Measurements from ENCODE around the gene MRPL55.

Gene MRPL55

DNA sequence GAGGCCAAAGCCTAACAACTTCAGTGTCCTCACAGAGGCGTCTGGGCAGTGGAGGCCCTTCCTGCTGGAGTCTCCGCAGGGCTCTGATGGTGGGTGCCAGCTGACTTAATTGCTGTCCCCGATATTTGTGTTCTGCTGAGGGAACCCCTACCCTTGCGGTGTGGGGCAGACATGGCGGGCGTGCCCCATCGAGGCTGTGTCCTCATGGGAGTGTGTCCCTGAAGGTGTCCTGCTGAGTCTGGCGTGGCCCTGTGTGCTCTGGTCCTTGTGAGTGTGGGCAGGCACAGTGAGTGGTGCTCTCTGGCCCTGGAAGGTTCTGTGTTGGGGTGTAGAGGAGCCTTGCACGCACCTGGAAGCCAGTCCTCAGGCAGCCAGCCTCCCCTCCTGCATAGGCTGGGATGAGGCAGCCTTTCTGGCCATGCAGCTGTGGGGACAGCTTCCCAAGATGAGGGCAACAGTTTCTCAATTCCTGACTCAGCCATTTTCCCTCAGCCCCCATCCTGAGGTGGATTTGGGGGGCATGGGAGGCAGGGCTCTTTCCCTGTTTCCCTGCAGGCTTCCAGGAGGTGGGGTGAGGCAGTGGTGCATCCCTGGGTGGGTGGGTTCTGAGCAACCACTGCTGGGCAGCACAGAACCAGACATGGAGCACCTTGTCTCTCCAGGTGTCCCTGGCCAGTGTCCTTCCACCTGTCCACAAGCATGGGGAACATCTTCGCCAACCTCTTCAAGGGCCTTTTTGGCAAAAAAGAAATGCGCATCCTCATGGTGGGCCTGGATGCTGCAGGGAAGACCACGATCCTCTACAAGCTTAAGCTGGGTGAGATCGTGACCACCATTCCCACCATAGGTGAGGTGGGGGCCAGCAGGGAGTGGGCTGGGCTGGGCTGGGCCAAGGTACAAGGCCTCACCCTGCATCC is 12.4 kb downstream of the MRPL55 start:
- H3K4me3 ChIP-seq (ENCODE audit: low read depth, low read length): no peak overlapping the region
- TF ChIP-seq, protein P1, sequence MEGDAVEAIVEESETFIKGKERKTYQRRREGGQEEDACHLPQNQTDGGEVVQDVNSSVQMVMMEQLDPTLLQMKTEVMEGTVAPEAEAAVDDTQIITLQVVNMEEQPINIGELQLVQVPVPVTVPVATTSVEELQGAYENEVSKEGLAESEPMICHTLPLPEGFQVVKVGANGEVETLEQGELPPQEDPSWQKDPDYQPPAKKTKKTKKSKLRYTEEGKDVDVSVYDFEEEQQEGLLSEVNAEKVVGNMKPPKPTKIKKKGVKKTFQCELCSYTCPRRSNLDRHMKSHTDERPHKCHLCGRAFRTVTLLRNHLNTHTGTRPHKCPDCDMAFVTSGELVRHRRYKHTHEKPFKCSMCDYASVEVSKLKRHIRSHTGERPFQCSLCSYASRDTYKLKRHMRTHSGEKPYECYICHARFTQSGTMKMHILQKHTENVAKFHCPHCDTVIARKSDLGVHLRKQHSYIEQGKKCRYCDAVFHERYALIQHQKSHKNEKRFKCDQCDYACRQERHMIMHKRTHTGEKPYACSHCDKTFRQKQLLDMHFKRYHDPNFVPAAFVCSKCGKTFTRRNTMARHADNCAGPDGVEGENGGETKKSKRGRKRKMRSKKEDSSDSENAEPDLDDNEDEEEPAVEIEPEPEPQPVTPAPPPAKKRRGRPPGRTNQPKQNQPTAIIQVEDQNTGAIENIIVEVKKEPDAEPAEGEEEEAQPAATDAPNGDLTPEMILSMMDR (IDR thresholded peaks at IDR 0.05; ENCODE audit: insufficient read depth, low read length, missing control alignments): no peak
- ChIA-PET POLR2A (no interaction called here), CTCF (no interaction called here)
- no peak for DNase-seq (ENCODE audit: low read depth, low spot score)

DNA sequence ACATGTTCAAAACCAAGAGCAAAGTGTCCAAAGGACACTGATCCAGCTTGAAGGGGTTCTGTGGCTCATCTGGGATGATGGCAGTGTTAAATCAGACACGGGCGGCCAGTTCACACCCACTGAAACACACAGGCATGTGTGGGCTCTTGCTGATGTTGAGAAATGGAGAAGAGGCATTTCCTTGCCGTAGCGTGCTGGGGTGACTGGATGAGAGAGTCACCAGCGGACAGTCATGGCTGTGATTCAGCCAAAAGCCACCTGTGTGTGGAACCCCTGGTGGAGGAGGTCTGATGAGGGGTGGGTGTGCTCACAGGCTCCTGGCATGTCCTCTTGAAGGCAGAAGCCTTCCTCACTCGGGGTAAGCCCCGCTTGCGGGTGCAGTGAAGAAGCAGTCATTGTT is 13.2 kb downstream of the MRPL55 start:
- ChIA-PET POLR2A (no interaction called here), CTCF (no interaction called here)
- no peak for DNase-seq (ENCODE audit: low read depth, low spot score)
- TF ChIP-seq, protein P1 (IDR thresholded peaks at IDR 0.05; ENCODE audit: insufficient read depth, low read length, missing control alignments): no peak
- no peak overlapping the region for H3K4me3 ChIP-seq (ENCODE audit: low read depth, low read length)

DNA sequence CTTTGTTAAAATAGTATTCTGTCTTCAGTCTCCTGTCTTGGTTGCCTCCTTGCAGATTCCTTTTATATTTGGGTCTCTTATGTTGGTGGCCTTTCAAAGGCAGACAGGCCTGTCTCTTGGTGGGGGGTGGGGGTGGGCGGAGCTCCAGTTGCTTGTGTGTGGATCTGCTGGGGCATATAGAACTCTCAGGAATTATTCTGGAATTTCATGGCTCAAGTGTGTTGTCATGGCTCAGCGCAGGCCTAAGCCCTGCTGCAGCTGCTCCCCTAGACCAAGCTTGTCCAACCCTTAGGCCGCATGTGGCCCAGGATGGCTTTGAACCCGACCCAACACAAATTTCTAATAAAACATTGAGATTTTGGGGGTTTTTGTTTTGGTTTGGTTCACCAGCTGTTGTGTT is 13.9 kb downstream of the MRPL55 start:
- POLR2A ChIA-PET: no interaction called here
- TF ChIP-seq, protein P1 (IDR thresholded peaks at IDR 0.05; ENCODE audit: insufficient read depth, low read length, missing control alignments): no peak
- CTCF ChIA-PET: interaction anchor here (1.3 kb wide), 1 partner anchor 95 kb away, joined by 3 read pairs; no protein-coding TSS in a partner anchor
- no peak for DNase-seq (ENCODE audit: low read depth, low spot score)
- no peak overlapping the region for H3K4me3 ChIP-seq (ENCODE audit: low read depth, low read length)

- ChIA-PET CTCF (interaction anchor here (1.3 kb wide), 1 partner anchor 94 kb away, joined by 3 read pairs; no protein-coding TSS in a partner anchor), POLR2A (interaction anchor here (1.7 kb wide), 1 partner anchor 10 kb away, joined by 5 read pairs; no protein-coding TSS in a partner anchor)
- DNase-seq (ENCODE audit: low read depth, low spot score): no peak
- no peak overlapping the region for H3K4me3 ChIP-seq (ENCODE audit: low read depth, low read length)
- TF ChIP-seq, protein P1 (IDR thresholded peaks at IDR 0.05; ENCODE audit: insufficient read depth, low read length, missing control alignments): no peak
Measured at GRCh38 chr1:228094432-228095016, 14.6 kb downstream of the MRPL55 start.

DNA sequence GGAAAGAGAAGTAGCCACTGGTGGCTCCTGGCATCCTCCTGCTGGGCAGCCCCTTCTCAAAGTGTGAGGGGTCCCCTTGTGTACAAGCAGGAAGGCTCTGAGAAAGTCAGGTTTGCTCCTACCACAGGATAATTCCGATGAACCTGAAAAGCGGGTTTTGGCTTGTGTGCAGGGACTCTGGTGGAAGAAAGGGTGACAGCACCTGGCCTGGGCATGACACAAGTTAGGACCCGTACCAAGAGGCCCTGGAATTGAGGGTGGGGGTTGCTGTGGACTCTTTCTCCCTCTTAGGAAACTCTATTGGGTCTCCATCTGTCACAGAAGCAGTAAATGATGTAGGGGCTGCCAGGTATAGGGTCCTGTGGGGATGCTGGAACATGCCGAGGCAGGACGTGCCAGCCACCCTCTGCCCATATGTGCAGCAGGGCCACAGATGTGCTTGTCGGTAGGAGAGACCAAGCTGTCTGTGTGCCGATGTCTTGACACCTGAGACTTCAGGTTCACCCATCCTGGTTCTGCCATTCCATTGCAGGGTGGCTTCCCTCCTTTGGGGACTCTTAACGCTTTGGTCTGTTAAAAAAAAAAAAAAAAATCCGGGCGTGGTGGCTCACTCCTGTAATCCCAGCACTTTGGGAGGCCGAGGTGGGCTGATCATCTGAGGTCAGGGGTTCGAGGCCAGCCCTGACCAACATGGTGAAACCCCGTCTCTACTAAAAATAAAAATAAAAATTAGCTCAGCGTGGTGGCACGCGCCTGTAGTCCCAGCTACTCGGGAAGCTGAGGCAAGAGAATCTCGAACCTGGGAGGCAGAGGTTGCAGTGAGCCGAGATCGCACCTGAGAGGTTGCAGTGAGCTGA is 15.8 kb downstream of the MRPL55 start:
- DNase-seq (ENCODE audit: low read depth, low spot score): no peak
- H3K4me3 ChIP-seq (ENCODE audit: low read depth, low read length): no peak overlapping the region
- TF ChIP-seq, protein P1 (IDR thresholded peaks at IDR 0.05; ENCODE audit: insufficient read depth, low read length, missing control alignments): no peak
- POLR2A ChIA-PET: interaction anchor here (1.7 kb wide), 1 partner anchor 9 kb away, joined by 5 read pairs; no protein-coding TSS in a partner anchor
- CTCF ChIA-PET: interaction anchor here (1.3 kb wide), 3 partner anchors 9 to 93 kb away, joined by 3 read pairs; no protein-coding TSS in a partner anchor
